Raji (cell line): ENCODE measurements around the gene PKP4.

Source experiments
- POLR2A ChIP-seq: IDR thresholded peaks from 2 replicates; pipeline ENCODE4 v1.6.1; 2011; ENCODE audit warnings: low read depth, low read length, control low read depth; ENCODE audit not compliant: insufficient read depth

The PKP4 gene

DNA sequence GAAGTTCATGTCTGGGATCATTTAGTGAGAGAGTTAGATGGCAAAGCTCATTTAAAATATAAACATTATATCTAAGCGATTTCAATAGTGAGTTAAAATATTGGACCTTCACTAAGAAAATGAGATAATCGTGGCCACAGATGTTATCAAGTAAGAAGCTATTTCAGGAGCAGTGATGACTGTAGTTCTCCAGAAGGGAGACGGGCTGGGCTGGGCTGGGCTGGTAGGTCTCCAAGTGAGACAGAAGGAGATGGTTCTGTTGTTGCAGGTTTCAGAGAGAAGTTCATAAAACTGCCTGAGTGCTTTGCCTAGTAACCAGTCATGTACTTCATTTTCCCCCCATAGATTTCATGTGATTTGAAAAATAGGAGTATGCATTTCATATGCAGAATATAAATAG lies 208.2 kb downstream of the PKP4 start:
- TF ChIP-seq POLR2A, result no peak

DNA sequence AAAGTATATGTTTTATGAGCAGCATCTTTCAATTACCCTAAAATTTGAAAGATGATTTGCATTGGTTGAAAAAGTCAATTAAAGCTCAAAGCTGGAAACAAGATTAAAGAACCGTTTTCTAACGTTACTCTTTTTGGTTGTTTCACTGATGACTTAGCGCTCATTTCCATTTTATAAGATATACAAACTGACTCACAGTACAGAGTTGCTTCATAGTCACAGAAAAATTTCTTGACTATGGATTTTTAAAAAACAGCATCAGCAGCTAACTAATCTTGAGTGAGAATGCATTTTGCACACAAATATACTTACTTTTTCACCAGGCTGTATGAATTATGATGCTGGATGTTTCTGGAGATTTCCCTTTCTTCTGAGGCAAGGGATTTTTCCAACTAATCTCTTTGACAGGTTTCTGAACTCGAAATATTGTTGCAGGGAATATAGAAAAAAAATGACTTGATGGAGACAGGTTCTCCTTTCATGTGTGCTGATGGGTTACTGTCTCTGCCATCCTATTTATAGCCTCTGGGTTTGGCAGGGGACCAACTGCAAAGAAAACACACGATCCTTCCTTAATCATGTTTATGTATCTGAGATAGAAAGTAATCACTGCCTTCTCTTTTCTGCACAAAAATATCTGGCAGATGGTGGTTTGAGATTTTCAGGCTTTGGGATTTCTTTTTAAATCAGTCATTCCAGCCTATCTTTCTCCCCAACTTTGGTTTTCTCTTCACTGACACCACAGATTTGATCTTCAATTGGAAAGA lies 209.0 kb downstream of the PKP4 start:
- TF ChIP-seq POLR2A, result no peak

DNA sequence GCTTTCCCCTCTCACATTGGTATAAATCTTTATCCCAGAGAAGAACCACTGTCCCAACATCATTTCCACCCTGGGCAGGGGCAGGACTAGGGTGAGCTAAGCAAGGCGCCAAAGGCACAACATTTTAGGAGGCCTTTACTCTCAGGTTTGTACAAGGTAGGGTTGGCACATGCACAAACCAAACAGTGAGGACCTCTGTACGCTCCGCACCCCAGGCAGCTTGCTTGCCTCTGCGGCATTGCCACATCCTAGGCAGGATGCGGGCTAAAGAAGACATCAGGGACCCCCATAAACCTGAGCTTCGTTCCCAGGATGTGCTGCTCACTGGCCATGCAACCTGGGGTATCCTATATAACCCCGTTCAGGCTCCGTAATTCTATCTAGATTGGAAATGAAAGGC lies 210.2 kb downstream of the PKP4 start:
- no peak for TF ChIP-seq POLR2A

DNA sequence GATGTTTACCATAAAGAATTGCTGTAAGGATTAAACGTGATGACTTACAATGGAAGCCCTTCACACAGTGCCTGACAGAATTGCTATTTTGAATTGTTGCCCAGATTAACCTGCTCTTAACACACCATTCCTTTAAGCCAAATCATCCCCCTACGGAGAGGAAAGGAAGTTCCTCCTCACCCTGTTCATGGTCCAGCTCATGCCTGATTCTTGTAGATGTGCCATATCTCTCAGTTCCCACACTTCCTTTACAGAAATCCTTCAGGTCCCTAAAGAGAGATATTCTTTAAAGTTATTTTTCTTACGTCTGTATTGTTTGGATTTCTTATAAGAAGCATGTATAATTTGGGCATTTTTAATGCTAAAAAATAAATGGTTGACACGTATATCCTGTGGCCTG lies 210.8 kb downstream of the PKP4 start:
- TF ChIP-seq POLR2A, result no peak

DNA sequence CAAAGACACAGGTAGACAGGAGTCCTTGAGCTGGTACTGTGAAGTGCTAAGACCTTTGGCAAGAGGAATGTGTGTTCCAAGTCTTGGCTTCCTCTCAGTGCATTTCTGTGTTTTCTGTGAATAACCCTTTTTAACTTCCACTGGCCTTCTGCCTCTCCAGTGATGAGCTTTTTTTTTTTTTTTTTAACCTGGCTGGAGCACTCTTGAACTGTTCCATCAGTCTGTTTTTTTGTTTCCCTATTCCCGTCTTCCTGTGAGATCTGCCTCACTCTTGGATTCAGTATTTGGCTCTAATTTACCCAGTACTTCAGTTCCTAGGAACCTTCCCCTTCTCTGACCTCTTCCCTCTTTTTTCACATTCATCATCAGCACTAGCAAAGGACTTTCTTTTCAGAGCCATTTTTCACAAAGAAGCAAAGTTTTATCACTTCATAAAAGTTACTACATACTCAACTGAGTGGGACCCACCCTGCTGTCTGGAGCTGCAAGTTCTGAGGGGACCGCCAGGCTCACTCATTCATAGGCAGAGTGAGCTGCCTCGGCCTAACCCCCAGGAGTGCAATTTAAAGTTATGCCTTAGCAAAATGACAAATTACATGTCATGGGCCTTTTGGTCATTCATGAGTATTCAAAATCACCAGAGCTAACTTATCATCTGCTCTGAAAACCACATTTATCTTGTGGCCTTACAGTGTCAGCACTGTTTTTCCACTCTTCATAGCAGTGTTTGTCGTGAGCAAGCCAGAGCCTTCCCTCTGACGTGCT lies 211.4 kb downstream of the PKP4 start:
- no peak for TF ChIP-seq POLR2A

DNA sequence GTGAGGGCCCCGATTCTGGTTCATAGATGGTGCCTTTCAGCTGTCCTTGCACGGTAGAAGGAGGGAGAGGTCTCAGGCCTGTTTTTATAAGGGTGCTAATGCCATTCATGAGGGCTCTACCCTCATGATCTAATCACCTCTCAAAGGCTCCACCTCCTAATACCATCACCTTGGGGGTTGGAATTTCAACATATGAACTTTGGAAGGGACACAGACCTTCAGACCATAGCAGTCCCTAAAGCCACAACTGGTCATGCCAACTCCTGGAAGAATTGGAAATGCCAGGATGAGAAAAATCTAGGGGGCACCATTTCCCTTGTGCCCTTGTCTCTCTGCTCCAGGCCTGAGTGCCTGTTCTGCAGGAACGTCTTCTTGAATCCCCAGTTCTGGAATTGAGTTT lies 213.5 kb downstream of the PKP4 start:
- TF ChIP-seq POLR2A, result no peak

DNA sequence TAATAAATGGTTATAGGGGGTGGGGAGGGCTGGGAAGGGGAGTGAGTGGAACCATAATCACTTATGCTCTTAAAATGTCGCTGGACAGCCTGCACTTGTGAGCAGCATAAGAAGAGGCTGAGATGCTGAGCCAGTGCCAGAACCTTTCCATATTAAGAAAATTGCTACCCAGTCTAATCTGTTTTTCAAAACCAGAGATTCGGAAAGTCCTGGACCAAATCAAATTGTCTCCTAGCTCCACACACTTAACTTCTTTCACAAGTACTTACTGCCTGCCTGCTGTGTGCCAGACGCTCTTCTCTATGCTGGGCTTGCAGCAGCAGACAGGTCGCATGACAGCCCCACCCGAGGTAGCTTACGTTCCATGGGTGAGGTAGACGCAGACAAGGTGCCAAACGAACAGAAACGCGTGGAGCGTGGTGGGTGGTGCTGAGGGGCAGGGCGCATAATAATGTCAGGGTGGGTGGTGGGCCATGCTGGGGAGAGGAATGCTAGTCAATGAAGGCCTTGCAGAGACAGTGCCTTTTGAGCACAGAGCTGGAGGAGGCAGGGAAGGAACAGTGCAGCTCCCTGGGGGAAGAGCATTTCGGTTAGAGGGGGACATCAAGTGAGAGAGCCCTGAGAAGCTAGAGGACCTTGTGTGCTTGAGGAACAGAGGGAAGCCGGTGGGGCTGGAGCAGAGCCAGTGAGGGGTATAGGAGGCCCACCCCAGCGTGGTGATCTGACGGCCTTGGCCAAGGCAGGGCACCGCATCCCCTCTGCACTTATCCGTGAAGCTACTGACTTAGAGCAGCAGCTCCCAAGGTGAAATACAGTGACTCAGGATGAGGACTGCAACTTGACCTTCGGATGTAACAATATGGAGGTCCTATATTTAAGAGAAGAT lies 214.9 kb downstream of the PKP4 start:
- no peak for TF ChIP-seq POLR2A

DNA sequence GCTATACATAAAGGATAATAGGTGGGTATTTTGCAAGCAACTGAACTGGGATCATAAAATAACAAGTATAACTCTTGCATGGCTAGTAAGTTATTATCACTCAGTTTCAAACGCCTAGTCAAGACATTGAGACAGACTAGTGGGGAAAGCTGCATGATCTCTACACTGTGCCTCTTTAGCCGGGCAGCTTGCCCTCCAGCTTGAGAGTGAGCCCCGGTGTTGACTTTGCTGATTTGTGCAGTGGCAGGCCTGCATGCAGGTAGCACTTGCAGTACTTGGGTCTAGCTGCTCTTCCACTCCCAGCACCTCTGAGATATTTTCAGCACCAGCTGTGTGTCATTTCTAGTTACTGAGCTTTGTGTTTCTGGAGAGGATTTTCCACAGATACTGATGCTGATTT lies 219.5 kb downstream of the PKP4 start:
- no peak for TF ChIP-seq POLR2A

DNA sequence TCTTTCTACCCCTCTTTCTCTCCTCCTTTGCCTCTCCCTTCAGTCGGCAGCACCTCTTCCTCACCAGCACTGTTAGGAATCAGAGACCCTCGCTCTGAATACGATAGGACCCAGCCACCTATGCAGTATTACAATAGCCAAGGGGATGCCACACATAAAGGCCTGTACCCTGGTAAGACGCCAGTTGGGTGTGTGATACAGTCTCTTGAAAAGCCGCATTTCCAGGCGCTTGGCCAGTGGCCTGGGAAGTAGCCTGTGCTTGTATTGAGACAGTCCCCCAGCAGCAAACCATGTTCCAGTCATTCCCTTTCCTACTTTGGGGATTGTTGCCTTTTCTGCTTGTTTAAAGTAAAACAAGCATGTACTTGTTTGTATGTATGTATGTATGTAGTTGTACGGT lies 219.9 kb downstream of the PKP4 start:
- TF ChIP-seq POLR2A, result no peak

DNA sequence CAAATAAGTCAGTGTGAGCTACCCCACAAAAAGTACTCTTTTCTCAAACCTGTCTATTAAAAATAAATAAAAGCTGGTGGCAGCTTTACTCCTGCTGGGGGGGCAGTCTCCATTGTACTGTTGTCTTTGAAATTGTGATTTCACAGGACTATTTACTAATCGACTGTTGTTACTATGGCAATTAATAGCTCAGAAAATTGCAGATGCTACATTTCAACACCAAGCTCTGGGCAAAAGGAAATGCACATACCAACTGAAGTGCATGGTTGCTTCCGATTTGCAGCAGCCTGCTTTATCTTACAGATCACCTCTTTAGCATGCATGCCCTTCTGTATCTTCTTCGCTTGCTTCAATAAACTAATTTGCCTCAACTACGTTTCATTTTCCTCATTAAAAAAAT lies 220.8 kb downstream of the PKP4 start:
- no peak for TF ChIP-seq POLR2A

DNA sequence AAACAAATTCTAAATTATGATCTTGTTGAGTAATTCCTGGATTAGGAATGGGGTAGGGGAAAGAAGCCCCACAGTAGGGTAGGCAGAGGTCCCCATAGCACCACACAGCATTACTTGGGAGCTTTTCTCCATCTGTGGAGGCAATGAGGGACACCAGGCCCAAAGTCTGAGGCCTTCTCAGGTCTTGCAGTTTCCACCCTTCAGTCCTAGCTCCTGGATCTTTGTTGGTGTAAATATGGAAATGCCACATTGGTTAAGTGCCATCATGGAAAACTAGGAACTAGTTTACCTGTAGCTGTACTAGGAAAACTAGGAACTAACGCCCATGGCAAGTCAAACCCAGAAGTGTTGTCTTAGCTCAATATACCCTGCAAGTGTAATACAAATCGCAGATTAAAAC lies 225.1 kb downstream of the PKP4 start:
- no peak for TF ChIP-seq POLR2A

DNA sequence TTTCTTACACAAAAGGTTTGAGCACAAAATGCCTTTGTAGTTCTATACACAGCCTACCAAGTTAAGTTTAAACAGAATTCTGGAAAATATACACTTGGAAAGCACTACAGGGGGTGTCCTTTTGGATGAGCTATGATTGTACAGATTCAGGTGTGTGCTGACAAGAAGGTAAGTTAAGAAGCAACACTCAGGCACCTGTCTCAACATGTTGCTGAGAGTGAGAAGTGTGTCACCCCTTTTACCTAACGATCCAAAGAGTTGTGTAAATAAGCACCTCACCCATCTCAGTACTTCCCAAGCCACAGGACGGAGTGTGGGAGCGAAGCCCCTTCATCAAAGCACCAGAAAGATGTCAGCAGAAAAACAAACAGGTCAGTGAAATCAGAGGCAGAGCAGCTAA lies 228.9 kb downstream of the PKP4 start:
- no peak for TF ChIP-seq POLR2A

DNA sequence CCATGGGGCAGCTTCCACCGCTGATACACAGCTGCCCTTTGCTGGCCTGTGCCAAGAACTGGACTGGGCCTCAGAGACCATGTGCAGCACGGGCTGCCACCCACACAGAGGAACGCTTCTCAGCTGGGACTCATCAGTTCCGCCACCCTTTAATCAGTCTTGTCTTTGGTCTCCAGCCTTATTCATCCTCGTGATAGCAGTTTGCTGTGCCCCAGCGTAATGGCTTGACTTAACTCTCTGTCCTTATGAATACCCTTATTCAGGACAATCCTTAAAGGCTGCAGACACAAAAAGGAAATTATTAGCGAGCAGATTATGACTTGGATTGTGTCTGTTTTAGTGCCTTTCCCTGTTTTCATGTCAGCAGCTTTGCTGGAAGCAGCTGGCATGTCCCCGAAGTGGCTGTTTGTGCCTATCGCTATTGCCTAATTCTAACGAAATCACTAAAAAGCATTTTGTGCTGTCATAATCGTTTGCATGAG lies 229.5 kb downstream of the PKP4 start:
- no peak for TF ChIP-seq POLR2A

DNA sequence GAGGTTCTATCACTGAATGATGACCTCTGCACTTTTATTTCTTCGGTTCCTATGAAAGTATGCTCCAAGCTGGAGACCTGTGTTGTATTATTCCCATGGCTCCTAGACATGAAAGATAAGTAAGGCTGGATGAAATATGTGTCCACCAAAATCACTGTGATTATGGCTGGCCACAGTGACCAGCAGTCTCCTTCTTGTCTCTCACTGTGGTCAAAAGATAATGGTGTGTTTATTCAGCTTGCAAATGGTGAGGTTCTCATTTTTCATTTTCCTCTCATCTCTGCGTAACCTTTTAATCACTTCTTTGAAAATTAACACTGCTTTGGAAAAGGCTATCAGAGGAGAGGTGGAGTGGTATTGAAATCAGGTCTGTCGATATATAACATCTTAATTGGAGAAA lies 230.6 kb downstream of the PKP4 start:
- no peak for TF ChIP-seq POLR2A

DNA sequence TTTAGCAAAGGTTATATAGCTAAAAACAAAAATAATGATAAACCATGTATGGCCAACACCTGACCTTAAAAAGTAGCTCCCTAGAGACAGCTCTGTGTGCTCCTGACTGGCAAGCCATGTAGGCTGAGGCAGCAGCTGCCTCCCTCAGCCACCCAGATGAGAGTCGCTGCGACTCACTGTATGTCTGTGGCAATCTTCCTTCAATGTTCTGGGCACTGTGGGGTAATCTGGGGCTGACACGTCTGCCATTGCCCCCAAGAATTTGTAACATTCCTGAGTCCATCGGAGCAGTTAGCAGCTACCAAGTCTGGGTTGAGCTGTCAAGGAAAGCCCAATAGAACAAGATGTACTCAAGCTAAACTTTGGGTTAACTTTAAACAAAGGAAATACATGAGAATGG lies 232.0 kb downstream of the PKP4 start:
- no peak for TF ChIP-seq POLR2A

DNA sequence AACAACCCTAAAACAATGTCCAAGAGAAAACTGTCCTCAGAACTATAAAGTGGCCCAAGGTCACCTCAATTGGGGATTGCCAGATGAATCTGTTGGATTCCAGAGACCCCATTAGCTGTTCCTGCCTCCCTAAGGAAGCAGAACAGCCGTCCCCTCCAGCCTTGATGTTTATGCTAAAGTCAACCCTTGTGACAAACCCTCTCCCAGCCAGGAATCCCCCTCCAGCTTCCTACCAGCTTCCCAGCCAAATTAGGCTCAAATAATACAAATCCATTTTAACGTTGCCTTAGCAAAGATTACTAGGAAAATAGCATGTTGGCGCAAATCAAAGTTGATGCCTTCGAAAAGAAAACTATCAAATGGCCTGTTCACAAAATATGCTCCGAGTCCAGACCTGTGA lies 232.6 kb downstream of the PKP4 start:
- TF ChIP-seq POLR2A, result no peak

DNA sequence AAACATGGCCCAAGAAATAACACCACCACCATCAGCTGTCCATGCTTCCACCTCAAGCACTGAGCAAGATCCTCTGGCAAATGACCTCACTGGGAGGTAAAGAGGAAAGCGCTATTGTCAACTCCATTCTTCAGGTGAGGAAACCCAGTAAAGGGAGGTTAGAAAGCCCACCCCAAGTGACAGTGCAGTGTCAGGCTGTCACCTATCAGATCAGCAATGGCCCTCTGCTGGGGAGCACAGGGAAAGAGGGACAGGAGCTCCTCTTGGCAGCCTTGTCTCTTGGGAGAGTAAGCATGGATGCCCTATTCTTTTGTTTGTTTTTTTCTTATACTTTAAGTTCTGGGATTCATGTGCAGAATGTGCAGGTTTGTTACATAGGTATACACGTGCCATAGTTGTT lies 234.1 kb downstream of the PKP4 start:
- TF ChIP-seq POLR2A, result no peak
